Measurements from ENCODE around the gene GTF2B. TPM values are rescaled to one million over a fixed set of nuclear protein-coding genes. Genes with fewer than 3 reads are reported as not detected.

Gene GTF2B
- total and polyA plus RNA-seq, 2 donors (not counting 1 experiment from before 2014, with no cell fraction given): 29.2 to 32.0 TPM

GRCh38 chr1:88877382-88877825 lies 14.0 kb downstream of the GTF2B start:
- Histone ChIP-seq H3K4me2 (replicated peaks; ENCODE audit: low read depth, low read length, poor library complexity, severe bottlenecking) (no peak overlapping the region), H3K4me1 (ENCODE audit: control insufficient read depth in 2 of 2, insufficient read depth in 2 of 2, low read length in 2 of 2) (no peaks in the 10 kb centered on the region), H3K27me3 (replicated peaks in 1 of 4; ENCODE audit: control extremely low read depth in 1 of 4, control insufficient read depth in 3 of 4, insufficient read depth in 4 of 4, low read length in 3 of 4) (no peaks in the 10 kb centered on the region), H2AFZ (ENCODE audit: insufficient read depth, low read depth, low read length, poor library complexity, severe bottlenecking) (no peak overlapping the region), H3K79me2 (ENCODE audit: control insufficient read depth, insufficient read depth, low read length) (peaks cover 94% of the 10 kb centered on the region), H3K9ac (ENCODE audit: low read length) (no peak overlapping the region), H4K20me1 (ENCODE audit: control insufficient read depth, insufficient read depth, low read length, poor library complexity, severe bottlenecking) (peaks cover 82% of the 10 kb centered on the region), H3K27ac (ENCODE audit: low read length in 2 of 2) (no peak overlapping the region), H3K36me3 (replicated peaks in 1 of 2; ENCODE audit: control extremely low read depth in 1 of 2, control insufficient read depth in 1 of 2, extremely low read depth in 1 of 2, insufficient read depth in 2 of 2, low read length in 1 of 2) (peaks cover 5 to 7% of the 10 kb centered on the region in 2 experiments), H3K9me3 (ENCODE audit: control extremely low read depth in 1 of 3, control insufficient read depth in 2 of 3, insufficient read depth in 1 of 3, low read length in 2 of 3) (no peaks in the 10 kb centered on the region), H3K4me3 (ENCODE audit: control extremely low read depth in 1 of 5, extremely low read depth in 1 of 5, insufficient read depth in 1 of 5, low read depth in 2 of 5, low read length in 4 of 5) (no peak overlapping the region)
- Mint-ChIP-seq H3K9me3 (ENCODE audit: insufficient read depth) (no peaks in the 10 kb centered on the region), H3K4me3 (no peak overlapping the region), H3K27me3 (no peaks in the 10 kb centered on the region), H3K4me1 (peaks cover 20% of the 10 kb centered on the region), H3K27ac (no peak overlapping the region)
- WGBS (ENCODE audit: insufficient coverage): no CpG with 5 or more reads among the region's 6 CpGs
- ATAC-seq (ENCODE audit: low read depth): no peak
- intact Hi-C loops (cut with micrococcal nuclease): loop anchor here (1.0 kb wide), 1 partner anchor 222 kb away; no protein-coding TSS in a partner anchor
- peak; percentile 47 for DNase-seq
- CTCF ChIA-PET: interaction anchor here (0.7 to 7.4 kb wide), 17 partner anchors 8 to 1661 kb away, joined by 3 to 148 read pairs (median 3); no protein-coding TSS in a partner anchor
- TF ChIP-seq EZH2 (IDR thresholded peaks at IDR 0.05; ENCODE audit: borderline replicate concordance, insufficient read depth, low read depth, low read length, poor library complexity, severe bottlenecking) (no peak), CTCF (IDR thresholded peaks at IDR 0.05) (peak; percentile 81)
- POLR2A ChIA-PET: no interaction called here

- Mint-ChIP-seq H3K27me3 (no peaks in the 10 kb centered on the region), H3K9me3 (ENCODE audit: insufficient read depth) (no peaks in the 10 kb centered on the region), H3K27ac (no peak overlapping the region), H3K4me1 (peaks cover 17% of the 10 kb centered on the region), H3K4me3 (no peak overlapping the region)
- DNase-seq (no peak), ATAC-seq (ENCODE audit: low read depth) (no peak)
- no peak overlapping the region for H2AFZ ChIP-seq (ENCODE audit: insufficient read depth, low read depth, low read length, poor library complexity, severe bottlenecking)
- no CpG with 5 or more reads among the region's 5 CpGs for WGBS (ENCODE audit: insufficient coverage)
- CTCF ChIA-PET: interaction anchor here (0.7 to 7.4 kb wide), 18 partner anchors 8 to 1660 kb away, joined by 3 to 148 read pairs (median 4); no protein-coding TSS in a partner anchor
- H3K9ac ChIP-seq (ENCODE audit: low read length): no peak overlapping the region
- TF ChIP-seq CTCF (IDR thresholded peaks at IDR 0.05) (no peak), EZH2 (IDR thresholded peaks at IDR 0.05; ENCODE audit: borderline replicate concordance, insufficient read depth, low read depth, low read length, poor library complexity, severe bottlenecking) (no peak)
- H3K27me3 ChIP-seq (replicated peaks in 1 of 4; ENCODE audit: control extremely low read depth in 1 of 4, control insufficient read depth in 3 of 4, insufficient read depth in 4 of 4, low read length in 3 of 4): no peaks in the 10 kb centered on the region
- H3K4me1 ChIP-seq (ENCODE audit: control insufficient read depth in 2 of 2, insufficient read depth in 2 of 2, low read length in 2 of 2): no peaks in the 10 kb centered on the region
- intact Hi-C loops (cut with micrococcal nuclease): loop anchor here (1.0 kb wide), 1 partner anchor 221 kb away; no protein-coding TSS in a partner anchor
- H3K9me3 ChIP-seq (ENCODE audit: control extremely low read depth in 1 of 3, control insufficient read depth in 2 of 3, insufficient read depth in 1 of 3, low read length in 2 of 3): no peaks in the 10 kb centered on the region
- peaks cover 95% of the 10 kb centered on the region for H3K79me2 ChIP-seq (ENCODE audit: control insufficient read depth, insufficient read depth, low read length)
- POLR2A ChIA-PET: no interaction called here
- H4K20me1 ChIP-seq (ENCODE audit: control insufficient read depth, insufficient read depth, low read length, poor library complexity, severe bottlenecking): peaks cover 82% of the 10 kb centered on the region
- no peak overlapping the region for H3K27ac ChIP-seq (ENCODE audit: low read length in 2 of 2)
- H3K4me3 ChIP-seq (ENCODE audit: control extremely low read depth in 1 of 5, extremely low read depth in 1 of 5, insufficient read depth in 1 of 5, low read depth in 2 of 5, low read length in 4 of 5): no peak overlapping the region
- H3K36me3 ChIP-seq (replicated peaks in 1 of 2; ENCODE audit: control extremely low read depth in 1 of 2, control insufficient read depth in 1 of 2, extremely low read depth in 1 of 2, insufficient read depth in 2 of 2, low read length in 1 of 2): peaks cover 5 to 7% of the 10 kb centered on the region in 2 experiments
- H3K4me2 ChIP-seq (replicated peaks; ENCODE audit: low read depth, low read length, poor library complexity, severe bottlenecking): no peak overlapping the region
Measured at GRCh38 chr1:88876573-88877365, 14.6 kb downstream of the GTF2B start.
